Measurements from ENCODE around the gene KDM3B.

GRCh38 chr5:138469540-138470321 lies 117.2 kb downstream of the KDM3B start:
- TF ChIP-seq CTCF (IDR thresholded peaks at IDR 0.05; ENCODE audit: borderline replicate concordance, extremely low read depth, low read length, poor library complexity, severe bottlenecking), result no peak
- TF ChIP-seq EZH2 (IDR thresholded peaks at IDR 0.05; ENCODE audit: borderline replicate concordance, low read depth, low read length, severe bottlenecking), result no peak
